HepG2 (cell line): ENCODE measurements around the gene SLC22A23. TPM values are rescaled to one million over a fixed set of nuclear protein-coding genes. Genes with fewer than 3 reads are reported as not detected.

Experiments
- CREB3 ChIP-seq: sonication (generic); formaldehyde crosslinking; IDR thresholded peaks from 2 replicates; pipeline ENCODE4 v1.5.0; 2020; ENCODE audit warnings: missing genetic modification reagents
- GABPB1 ChIP-seq: IDR thresholded peaks from 2 replicates; pipeline ENCODE4 v1.6.1; 2016; ENCODE audit warnings: mild to moderate bottlenecking, missing genetic modification reagents, moderate library complexity, missing compliant biosample characterization
- HDAC2 ChIP-seq: sonication (generic); formaldehyde crosslinking; IDR thresholded peaks from 2 replicates; pipeline ENCODE4 v1.4.0; 2020; ENCODE audit warnings: missing genetic modification reagents
- KLF6 ChIP-seq: IDR thresholded peaks from 2 replicates; pipeline ENCODE4 v1.8.0; 2016; ENCODE audit warnings: missing biosample characterization, missing genetic modification reagents
- LBX2 ChIP-seq: sonication (generic); formaldehyde crosslinking; IDR thresholded peaks from 2 replicates; pipeline ENCODE4 v1.5.0; 2020; ENCODE audit warnings: missing genetic modification reagents, mild to moderate bottlenecking, borderline replicate concordance
- NFIC ChIP-seq: IDR thresholded peaks from 2 replicates; pipeline ENCODE4 v1.6.1; 2012; ENCODE audit warnings: mild to moderate bottlenecking, low read length, inconsistent platforms
- NPAS2 ChIP-seq: sonication (generic); formaldehyde crosslinking; IDR thresholded peaks from 2 replicates; pipeline ENCODE4 v1.8.0; 2022; ENCODE audit warnings: mild to moderate bottlenecking, missing genetic modification reagents, borderline replicate concordance
- PAX8 ChIP-seq: sonication (generic); formaldehyde crosslinking; IDR thresholded peaks from 2 replicates; pipeline ENCODE4 v1.8.0; 2022; ENCODE audit warnings: mild to moderate bottlenecking, missing genetic modification reagents, borderline replicate concordance
- PCBP1 ChIP-seq: fragments of 200-400 bp; formaldehyde crosslinking; IDR thresholded peaks from 2 replicates; pipeline ENCODE4 v1.6.1; 2017; ENCODE audit warnings: mild to moderate bottlenecking, low read depth, low read length, borderline replicate concordance
- PLSCR1 ChIP-seq: sonication (generic); formaldehyde crosslinking; IDR thresholded peaks from 2 replicates; pipeline ENCODE4 v1.5.0; 2020; ENCODE audit warnings: missing genetic modification reagents, mild to moderate bottlenecking, borderline replicate concordance
- RFXAP ChIP-seq: sonication (generic); formaldehyde crosslinking; IDR thresholded peaks from 2 replicates; pipeline ENCODE4 v1.4.0; 2020; ENCODE audit warnings: missing genetic modification reagents, borderline replicate concordance
- SAFB2 ChIP-seq: sonication (generic); formaldehyde crosslinking; IDR thresholded peaks from 2 replicates; pipeline ENCODE4 v1.5.1; 2020; ENCODE audit warnings: missing genetic modification reagents, low read depth, mild to moderate bottlenecking, borderline replicate concordance
- SMARCE1 ChIP-seq: fragments of 450-650 bp; IDR thresholded peaks from 2 replicates; pipeline ENCODE4 v1.6.1; 2017; ENCODE audit warnings: borderline replicate concordance
- SOX6 ChIP-seq, 2 experiments: fragments of 450-650 bp in 1 of 2; sonication (generic) in 1 of 2; formaldehyde crosslinking in 1 of 2; IDR thresholded peaks; 2 replicates each; pipeline versions ENCODE4 v1.4.0 to v1.6.1; 2017 to 2020; ENCODE audit warnings: antibody characterized with exemption in 1 of 2, mild to moderate bottlenecking in 1 of 2, missing genetic modification reagents in 1 of 2
- TIGD3 ChIP-seq: sonication (generic); formaldehyde crosslinking; IDR thresholded peaks from 2 replicates; pipeline ENCODE4 v1.5.1; 2020; ENCODE audit warnings: mild to moderate bottlenecking, missing genetic modification reagents, borderline replicate concordance
- XRCC5 ChIP-seq: fragments of 200-400 bp; formaldehyde crosslinking; optimal IDR thresholded peaks from 2 replicates; pipeline ENCODE3; 2017; ENCODE audit warnings: mild to moderate bottlenecking, low read length
- ZBTB3 ChIP-seq: sonication (generic); formaldehyde crosslinking; IDR thresholded peaks from 2 replicates; pipeline ENCODE4 v1.4.0; 2020; ENCODE audit warnings: low read depth, mild to moderate bottlenecking, moderate library complexity, missing genetic modification reagents, borderline replicate concordance
- ZBTB42 ChIP-seq: sonication (generic); formaldehyde crosslinking; IDR thresholded peaks from 2 replicates; pipeline ENCODE4 v1.5.0; 2020; ENCODE audit warnings: mild to moderate bottlenecking, missing genetic modification reagents
- ZFP1 ChIP-seq: IDR thresholded peaks from 2 replicates; pipeline ENCODE4 v1.6.1; 2016
- ZKSCAN8 ChIP-seq: IDR thresholded peaks from 2 replicates; pipeline ENCODE4 v1.6.1; 2016; ENCODE audit warnings: borderline replicate concordance, missing genetic modification reagents, missing compliant biosample characterization
- ZNF160 ChIP-seq: sonication (generic); formaldehyde crosslinking; IDR thresholded peaks from 2 replicates; pipeline ENCODE4 v1.8.0; 2022; ENCODE audit warnings: mild to moderate bottlenecking, inconsistent platforms, missing genetic modification reagents
- ZNF180 ChIP-seq: sonication (generic); formaldehyde crosslinking; IDR thresholded peaks from 2 replicates; pipeline ENCODE4 v1.4.0; 2020; ENCODE audit warnings: low read depth, missing genetic modification reagents, borderline replicate concordance
- ZNF543 ChIP-seq: sonication (generic); formaldehyde crosslinking; IDR thresholded peaks from 2 replicates; pipeline ENCODE4 v1.4.0; 2020; ENCODE audit warnings: mild to moderate bottlenecking, missing genetic modification reagents
- ZNF567 ChIP-seq: sonication (generic); formaldehyde crosslinking; IDR thresholded peaks from 2 replicates; pipeline ENCODE4 v1.8.1; 2023; ENCODE audit warnings: mild to moderate bottlenecking, missing genetic modification reagents, borderline replicate concordance
- ZNF607 ChIP-seq: sonication (generic); formaldehyde crosslinking; IDR thresholded peaks from 2 replicates; pipeline ENCODE4 v1.5.1; 2020; ENCODE audit warnings: missing genetic modification reagents, mild to moderate bottlenecking, borderline replicate concordance
- ZNF7 ChIP-seq: IDR thresholded peaks from 2 replicates; pipeline ENCODE4 v1.6.1; 2016; ENCODE audit warnings: missing biosample characterization, missing genetic modification reagents
- ZSCAN12 ChIP-seq: sonication (generic); formaldehyde crosslinking; IDR thresholded peaks from 2 replicates; pipeline ENCODE4 v1.9.0; 2021; ENCODE audit warnings: mild to moderate bottlenecking, missing genetic modification reagents
- ZZZ3 ChIP-seq: sonication (generic); formaldehyde crosslinking; IDR thresholded peaks from 2 replicates; pipeline ENCODE4 v1.4.0; 2020; ENCODE audit warnings: missing genetic modification reagents, mild to moderate bottlenecking, borderline replicate concordance
- polyA plus RNA-seq, 8 experiments: library from polyadenylated mRNA; depleted of rRNA in 3 of 8; stranded (reverse) in 7 of 8; unstranded in 1 of 8; fragments of >200 nt; fragmentation: Illumina TruSeq in 4 of 8; extraction: Trizol in 4 of 8; gene quantifications; 2 replicates each; pipeline versions ENCODE4 v1.2.1 to v1.2.3, GENCODE V29; 2011 to 2016; ENCODE audit warnings: low read depth in 4 of 8, missing spikeins in 1 of 8, mixed read lengths in 1 of 8; ENCODE audit not compliant: insufficient read depth in 1 of 8
- total RNA-seq, 5 experiments: library from RNA; depleted of rRNA; stranded (reverse); fragments of >200 nt; fragmentation: Illumina TruSeq; extraction: Trizol; gene quantifications; 2 replicates each; pipeline ENCODE4 v1.2.3, GENCODE V29; 2016; ENCODE audit warnings: low read depth in 1 of 5

SLC22A23 gene
- total and polyA plus RNA-seq, 2 of the 13 experiments (the other 11 are each of a cell fraction or from before 2014, with no cell fraction given): 11.8 to 17.5 TPM

- TF ChIP-seq TIGD3 (CRISPR knock-in tag) (no peak), ZKSCAN8 (peak; percentile 55; the same call in 1 of the 2 replicates), PAX8 (CRISPR knock-in tag) (no peak), CREB3 (CRISPR knock-in tag) (no peak), NFIC (peak; percentile 63; the same call in 1 of the 2 replicates), XRCC5 (no peak), GABPB1 (no peak), ZBTB3 (CRISPR knock-in tag) (no peak), KLF6 (CRISPR knock-in tag) (peak; percentile 18; the same call in 1 of the 2 replicates), ZSCAN12 (no peak), PCBP1 (no peak), ZNF160 (no peak), ZNF567 (no peak), SOX6 (IDR thresholded peaks at IDR 0.05) (no peak), SOX6 (CRISPR knock-in tag; IDR thresholded peaks at IDR 0.05) (peak; percentile 60), LBX2 (CRISPR knock-in tag) (no peak), NPAS2 (CRISPR knock-in tag) (no peak), PLSCR1 (CRISPR knock-in tag) (no peak), ZBTB42 (no peak), RFXAP (CRISPR knock-in tag) (no peak), SMARCE1 (no peak), SAFB2 (no peak; the same call in 1 of the 2 replicates), ZNF7 (no peak), ZZZ3 (CRISPR knock-in tag) (no peak), ZNF180 (CRISPR knock-in tag) (no peak), HDAC2 (peak; percentile 82), ZFP1 (no peak), ZNF607 (no peak), ZNF543 (no peak)
Observed at GRCh38 chr6:3411967-3412778, 44.7 kb downstream of the SLC22A23 start (continued).
